ENCODE results near the gene TMEM156. TPM values are rescaled to one million over a fixed set of nuclear protein-coding genes. Genes with fewer than 3 reads are reported as not detected.
"Not testable (repeated sequence)": the region's sequence is repeated elsewhere in the genome, so short reads cannot be mapped to it uniquely, and the experiment has no call there.

The TMEM156 gene
- total RNA-seq, 4 donors from 2014 or later, result 0.33 TPM; not detected in 3

- no peaks in the 10 kb centered on the region for H3K36me3 ChIP-seq
- DNase-seq, result no peak
- H3K4me3 ChIP-seq (replicated peaks in 1 of 3), result no peak overlapping the region
- intact Hi-C loops (cut with DNase I), result no loop called here
- 86 to 88% methylated on average over 11 of the region's 11 CpGs for WGBS, 2 donors
- no peak overlapping the region for H3K27ac ChIP-seq
- H3K9me3 ChIP-seq, result no peaks in the 10 kb centered on the region
- H3K4me1 ChIP-seq, result no peaks in the 10 kb centered on the region
- H3K27me3 ChIP-seq, result no peaks in the 10 kb centered on the region
- TF ChIP-seq CTCF (IDR thresholded peaks at IDR 0.05) (no peak), POLR2A (IDR thresholded peaks at IDR 0.05) (no peak)
These were observed 67.0 kb downstream of the TMEM156 start for GRCh38 chr4:38964942-38965775.

GRCh38 chr4:38959248-38959647 is 73.0 kb downstream of the TMEM156 start:
- H3K9me3 ChIP-seq; H3K4me1 ChIP-seq; intact Hi-C loops (cut with DNase I); H3K27ac ChIP-seq; H3K4me3 ChIP-seq (replicated peaks in 1 of 3); H3K27me3 ChIP-seq; DNase-seq; H3K36me3 ChIP-seq: not testable (repeated sequence)
- WGBS, 2 donors, result 89 to 92% methylated on average over 5 of the region's 5 CpGs

- TF ChIP-seq CTCF (IDR thresholded peaks at IDR 0.05), result no peak
- no peak for TF ChIP-seq POLR2A (IDR thresholded peaks at IDR 0.05)
- 75 to 88% methylated on average over 4 of the region's 4 CpGs for WGBS, 2 donors
- Histone ChIP-seq H3K36me3 (no peaks in the 10 kb centered on the region), H3K27me3 (no peaks in the 10 kb centered on the region), H3K9me3 (no peaks in the 10 kb centered on the region), H3K4me3 (replicated peaks in 1 of 3) (no peak overlapping the region), H3K27ac (no peak overlapping the region), H3K4me1 (no peaks in the 10 kb centered on the region)
- DNase-seq, result no peak
- intact Hi-C loops (cut with DNase I), result no loop called here
These were observed 73.6 kb downstream of the TMEM156 start for GRCh38 chr4:38958453-38959190.

GRCh38 chr4:38957893-38958292 is 74.3 kb downstream of the TMEM156 start:
- Histone ChIP-seq H3K27ac (no peak overlapping the region), H3K4me3 (replicated peaks in 1 of 3) (no peak overlapping the region), H3K36me3 (no peaks in the 10 kb centered on the region), H3K9me3 (no peaks in the 10 kb centered on the region), H3K4me1 (no peaks in the 10 kb centered on the region), H3K27me3 (no peaks in the 10 kb centered on the region)
- no peak for DNase-seq
- 86 to 89% methylated on average over 3 of the region's 3 CpGs for WGBS, 2 donors
- intact Hi-C loops (cut with DNase I), result no loop called here
- TF ChIP-seq POLR2A (IDR thresholded peaks at IDR 0.05) (no peak), CTCF (IDR thresholded peaks at IDR 0.05) (no peak)

- TF ChIP-seq CTCF (IDR thresholded peaks at IDR 0.05), result no peak
- no peak for TF ChIP-seq POLR2A (IDR thresholded peaks at IDR 0.05)
- Histone ChIP-seq H3K9me3 (no peaks in the 10 kb centered on the region), H3K36me3 (no peaks in the 10 kb centered on the region), H3K4me1 (no peaks in the 10 kb centered on the region), H3K4me3 (replicated peaks in 1 of 3) (no peak overlapping the region), H3K27me3 (no peaks in the 10 kb centered on the region), H3K27ac (no peak overlapping the region)
- WGBS, 2 donors, result 52 to 58% methylated on average over 5 of the region's 5 CpGs
- intact Hi-C loops (cut with DNase I), result no loop called here
- no peak for DNase-seq
These were observed 74.9 kb downstream of the TMEM156 start for GRCh38 chr4:38957261-38957815.
